ENCODE data around the gene VEPH1.

The VEPH1 gene

DNA sequence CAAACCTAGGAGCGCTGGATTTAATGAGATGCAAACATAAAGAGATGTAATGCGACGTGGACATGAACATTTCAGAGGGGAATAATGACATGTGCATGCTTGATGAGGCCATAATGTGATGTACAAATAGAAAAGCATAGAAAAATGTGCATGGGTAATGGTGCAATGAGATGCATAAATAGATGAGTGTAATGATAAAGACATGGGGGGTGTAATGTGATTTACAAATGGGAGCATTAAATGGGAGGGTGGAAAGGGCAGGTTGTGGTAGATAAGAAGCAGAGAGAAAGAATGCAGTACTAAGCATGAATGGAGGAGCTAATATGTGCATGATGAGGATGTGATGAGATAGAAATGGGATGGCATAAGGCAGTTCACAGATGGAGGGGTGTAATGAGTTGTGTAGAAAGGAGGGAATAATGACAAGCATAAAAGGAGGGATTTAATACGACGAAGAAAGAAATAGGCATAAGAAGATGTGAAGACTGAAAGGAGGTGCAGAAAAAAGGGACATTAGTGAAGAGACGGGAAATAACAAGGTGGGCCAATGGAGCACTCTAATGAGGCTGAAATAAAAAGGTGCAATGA, 205.8 kb downstream of the VEPH1 start:
- no peak for DNase-seq

DNA sequence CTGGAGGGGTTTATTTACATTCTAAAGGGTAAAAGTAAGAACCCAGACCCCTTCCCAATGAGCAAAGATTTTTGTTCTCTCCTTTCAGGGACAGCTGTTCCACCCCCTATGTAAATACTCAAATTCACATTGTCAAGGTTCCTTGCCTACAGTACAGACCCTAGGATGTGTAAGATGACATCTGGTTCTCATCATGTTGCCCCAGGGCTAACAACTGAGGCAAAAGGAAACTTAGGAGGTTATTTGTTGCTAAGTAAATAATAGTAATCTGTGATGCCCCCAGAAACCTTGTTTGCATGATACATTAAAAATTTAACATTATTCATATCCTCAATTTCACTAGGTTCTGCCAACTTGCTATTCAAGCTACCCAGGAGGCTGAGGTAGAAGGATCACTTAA, 208.3 kb downstream of the VEPH1 start:
- no peak for DNase-seq

DNA sequence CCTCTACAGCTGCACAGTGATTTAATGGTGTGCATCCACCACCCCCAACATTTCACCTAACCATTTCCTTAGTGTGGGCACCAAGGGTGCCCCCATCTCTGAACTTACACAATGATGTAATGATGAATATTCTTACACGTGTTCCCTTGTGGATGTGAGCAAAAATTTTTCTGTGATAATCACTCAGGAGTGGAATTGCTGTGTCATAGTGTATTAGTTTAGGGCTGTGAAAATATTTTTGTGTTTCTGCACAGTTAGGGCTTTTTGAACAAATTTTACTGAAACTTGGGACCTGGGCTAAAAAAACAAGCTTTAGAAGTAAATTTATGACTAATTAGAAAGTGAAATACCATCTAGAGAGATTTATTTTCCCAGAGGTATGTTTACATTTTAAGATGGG, 208.7 kb downstream of the VEPH1 start:
- DNase-seq, result no peak

DNA sequence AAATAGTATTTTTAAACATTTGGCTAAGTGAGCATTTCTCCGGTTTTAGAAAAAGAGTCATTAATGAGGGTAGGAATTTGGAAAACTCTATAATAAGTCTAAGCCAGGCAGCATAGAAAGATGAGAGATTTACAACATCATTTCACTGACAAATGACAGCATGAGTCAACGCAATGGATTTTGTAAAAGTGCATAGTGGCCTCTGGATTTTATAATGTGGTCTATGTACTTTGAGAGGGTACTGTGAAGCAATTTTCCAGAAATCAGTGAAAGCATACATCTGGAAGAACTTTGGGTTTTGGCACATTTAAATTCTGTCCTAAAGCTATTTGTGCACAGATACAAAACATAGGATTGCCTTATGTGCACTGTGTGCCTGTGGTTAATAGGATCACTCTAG, 212.4 kb downstream of the VEPH1 start:
- DNase-seq, result no peak

DNA sequence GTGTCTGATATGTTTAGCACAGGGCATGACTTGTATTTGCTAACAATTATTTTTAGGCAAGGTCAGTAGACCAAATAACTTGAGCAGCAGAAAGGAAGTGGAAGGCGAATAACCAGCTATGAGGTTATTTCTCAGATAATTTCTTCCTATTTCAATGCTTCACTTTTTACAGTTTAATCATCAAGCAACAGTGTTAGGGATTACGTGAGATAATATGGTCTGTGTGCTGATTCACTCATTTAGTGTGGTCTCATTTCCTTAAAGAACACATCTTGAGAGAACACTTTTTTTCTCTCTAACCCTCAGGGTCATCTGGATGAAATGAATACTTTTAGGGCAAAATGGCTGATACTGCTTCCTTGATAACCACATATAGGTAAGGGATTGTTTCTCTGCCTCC, 217.2 kb downstream of the VEPH1 start:
- DNase-seq, result no peak

DNA sequence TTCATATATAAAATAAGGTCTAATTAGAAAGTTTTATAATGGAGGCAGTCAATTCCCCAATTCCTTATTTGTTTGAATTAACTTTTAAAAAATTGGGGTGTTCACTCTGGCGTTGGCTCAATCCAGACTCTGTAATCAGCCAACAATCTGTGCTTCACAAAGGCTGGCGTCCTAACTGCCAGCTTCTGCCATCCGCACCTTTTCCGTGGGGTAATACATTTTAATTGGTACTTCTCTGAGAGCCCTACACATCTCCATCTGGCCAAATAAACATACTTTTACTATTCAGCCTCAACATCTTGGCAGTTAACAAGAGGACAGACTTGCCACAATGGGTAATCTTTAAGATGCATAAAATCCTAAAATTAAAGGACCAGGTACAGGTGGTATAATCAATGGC, 218.1 kb downstream of the VEPH1 start:
- DNase-seq, result no peak

DNA sequence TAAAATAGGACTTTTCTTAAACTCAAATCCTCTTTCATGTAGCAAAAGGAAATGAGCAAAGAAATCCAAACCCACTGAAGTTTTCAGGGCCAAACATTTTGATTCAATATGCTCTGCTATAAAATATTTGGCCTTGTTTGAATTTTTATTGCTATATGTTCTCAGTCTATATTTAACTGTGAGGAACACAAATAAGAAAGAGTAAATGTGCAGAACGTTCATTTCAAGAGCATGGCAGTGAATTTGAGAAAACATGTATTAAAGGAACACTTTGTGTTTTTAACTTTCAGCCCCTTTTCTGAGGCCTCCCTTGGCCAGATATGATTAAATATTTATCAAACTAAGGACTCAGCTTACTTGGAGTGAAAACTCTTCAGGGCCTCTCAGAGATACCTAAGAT, 218.5 kb downstream of the VEPH1 start:
- no peak for DNase-seq

DNA sequence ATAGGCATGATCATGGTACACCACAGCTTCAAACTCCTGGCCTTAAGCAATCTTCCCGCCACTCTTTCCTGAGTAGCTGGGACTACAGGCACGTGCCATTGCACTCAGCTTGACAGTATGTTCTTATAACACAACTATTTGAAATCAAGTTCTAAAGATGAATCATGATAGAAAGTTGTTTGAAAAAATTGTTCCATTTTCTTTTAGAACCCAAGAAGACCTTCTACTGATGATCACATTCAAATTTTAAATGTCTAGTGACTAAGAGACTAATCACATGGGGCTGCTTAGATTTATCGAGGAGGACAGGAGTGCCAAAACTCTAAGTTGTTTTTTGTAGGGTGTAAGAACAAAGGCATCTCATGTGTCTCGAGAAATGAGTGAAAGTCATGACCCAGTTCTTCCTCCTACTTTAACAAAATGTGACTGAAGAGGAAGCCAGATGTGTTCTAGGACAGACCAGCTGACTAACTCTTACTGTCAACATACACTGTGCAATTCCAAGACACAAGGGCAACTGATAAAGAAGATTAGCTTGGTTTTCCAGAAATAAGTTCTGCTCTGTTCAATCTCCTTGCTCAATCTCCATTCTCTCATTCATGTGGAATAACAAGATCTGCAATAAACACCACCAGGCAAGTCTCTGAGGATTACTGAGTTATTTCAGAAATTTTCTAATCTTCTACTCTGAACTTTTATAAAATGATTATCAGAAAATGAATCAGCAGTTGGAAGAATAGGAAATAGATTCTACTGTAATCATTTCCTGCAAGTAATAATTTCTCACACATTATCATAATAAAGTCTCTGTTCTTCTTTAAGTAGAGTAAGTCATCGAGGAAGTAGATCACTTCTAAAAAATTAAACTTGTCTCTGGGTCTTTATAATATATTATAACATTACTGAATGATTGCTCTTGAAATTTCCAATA, 220.7 kb downstream of the VEPH1 start:
- no peak for DNase-seq

DNA sequence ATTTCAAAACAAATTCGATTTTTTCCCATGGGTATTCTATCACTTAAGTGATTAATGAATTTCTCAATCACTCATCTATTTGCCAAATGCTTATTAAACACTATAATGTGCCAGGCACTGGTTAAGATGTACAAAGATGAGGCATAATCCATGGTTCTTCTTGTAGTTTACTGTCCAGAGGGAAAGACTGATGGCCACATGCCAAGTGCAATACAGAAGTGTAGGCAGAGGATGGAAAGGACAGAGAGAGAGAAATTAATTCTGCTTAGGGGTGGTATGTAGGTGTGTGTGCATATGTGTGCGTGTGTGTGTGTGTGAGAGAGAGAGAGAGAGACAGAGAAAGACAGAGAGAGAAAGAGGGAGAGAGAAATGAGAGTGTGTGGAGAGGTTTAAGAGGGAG, 222.4 kb downstream of the VEPH1 start:
- DNase-seq, result no peak

DNA sequence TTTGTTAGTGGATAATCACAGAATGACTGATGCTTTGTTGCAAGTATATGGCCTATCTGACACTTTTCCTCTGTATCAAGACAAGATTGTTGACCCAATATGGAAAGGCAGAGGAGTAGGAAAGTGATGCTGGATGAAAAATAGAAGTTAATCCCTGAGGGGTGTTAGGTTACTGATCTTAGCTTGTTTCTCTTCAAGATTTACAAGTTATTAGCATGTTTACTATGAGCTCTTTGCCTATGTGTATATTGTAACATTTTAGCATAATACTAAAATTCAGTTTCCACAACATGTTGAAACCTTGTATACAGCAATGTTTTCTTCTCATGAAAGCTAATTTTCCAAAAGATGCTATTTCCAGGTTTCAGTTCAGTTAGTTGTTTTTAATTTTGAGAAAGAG, 222.9 kb downstream of the VEPH1 start:
- DNase-seq, result no peak

DNA sequence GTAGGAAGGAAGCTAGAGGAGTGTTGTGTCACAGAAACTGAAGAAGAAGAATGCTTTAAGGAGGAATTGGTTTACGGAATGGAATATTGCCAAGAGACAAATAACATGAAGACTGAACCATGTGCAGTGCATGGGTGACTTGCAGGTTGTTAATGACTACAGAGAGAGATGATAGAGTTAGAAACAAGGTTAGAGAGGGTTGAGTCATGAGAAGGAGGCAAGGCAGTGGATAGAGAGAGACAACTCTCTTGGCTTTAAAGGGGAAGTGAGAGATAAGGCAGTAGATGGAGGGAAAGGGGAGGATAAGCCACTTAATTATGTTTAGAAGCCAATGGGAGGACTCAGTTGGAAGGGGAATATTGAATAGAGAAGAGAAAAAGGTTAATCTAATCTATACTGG, 224.0 kb downstream of the VEPH1 start:
- DNase-seq, result no peak

DNA sequence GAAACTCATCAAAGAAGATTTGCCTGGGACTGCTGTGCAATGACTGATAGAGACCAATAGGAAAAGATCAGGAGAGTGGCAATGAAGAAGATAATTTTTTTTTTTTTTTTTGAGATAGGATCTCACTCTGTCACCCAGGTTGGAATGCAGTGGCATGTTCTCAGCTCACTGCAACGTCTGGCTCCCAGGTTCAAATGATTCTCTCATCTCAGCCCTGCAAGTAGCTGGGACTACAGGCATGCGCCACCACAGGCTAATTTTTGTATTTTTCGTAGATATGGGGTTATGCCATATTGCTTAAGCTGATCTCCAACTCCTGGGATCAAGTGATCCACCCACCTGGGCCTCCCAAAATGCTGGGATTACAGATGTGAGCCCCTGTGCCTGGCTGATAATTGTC, 226.4 kb downstream of the VEPH1 start:
- no peak for DNase-seq

DNA sequence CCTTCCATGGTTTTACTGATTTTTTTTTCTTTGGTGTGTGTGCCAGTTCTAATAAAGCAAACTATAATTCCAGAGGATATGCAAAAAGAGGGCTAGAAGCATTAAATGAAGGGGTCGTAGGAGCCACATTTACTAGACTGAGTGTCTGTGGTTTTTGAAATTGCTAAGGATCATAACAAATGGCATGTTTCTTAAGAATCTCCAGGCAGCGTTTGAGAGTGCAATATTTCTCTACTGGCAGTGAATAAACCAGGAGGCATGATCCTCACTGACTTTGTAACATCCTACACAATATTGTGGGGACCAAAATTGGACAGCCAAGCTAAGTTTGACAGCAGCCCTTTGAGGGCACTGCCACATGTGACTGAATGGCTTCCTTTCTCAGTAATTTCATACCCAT, 227.4 kb downstream of the VEPH1 start:
- no peak for DNase-seq

DNA sequence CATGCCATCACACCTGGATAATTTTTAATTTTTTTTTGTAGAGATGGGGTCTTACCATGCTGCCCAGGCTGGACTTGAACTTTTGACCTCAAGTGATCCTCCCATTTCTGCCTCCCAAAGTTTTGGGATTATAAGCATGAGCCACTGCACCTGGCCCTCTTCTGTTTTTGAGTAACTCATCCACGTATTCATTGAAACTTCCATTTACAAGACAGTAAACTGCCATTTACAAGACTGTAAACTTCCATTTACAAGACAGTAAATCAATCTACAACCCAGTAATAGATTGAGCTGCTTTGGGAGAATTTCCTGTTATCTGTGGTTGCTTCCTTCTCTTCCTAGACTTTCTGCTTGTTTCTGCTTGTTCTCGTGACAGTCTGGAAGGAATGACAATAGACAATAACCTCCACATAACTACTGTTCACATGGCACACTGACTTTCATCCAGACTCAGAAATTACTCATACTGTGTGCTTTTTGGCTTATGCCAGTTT, 228.5 kb downstream of the VEPH1 start:
- no peak for DNase-seq

DNA sequence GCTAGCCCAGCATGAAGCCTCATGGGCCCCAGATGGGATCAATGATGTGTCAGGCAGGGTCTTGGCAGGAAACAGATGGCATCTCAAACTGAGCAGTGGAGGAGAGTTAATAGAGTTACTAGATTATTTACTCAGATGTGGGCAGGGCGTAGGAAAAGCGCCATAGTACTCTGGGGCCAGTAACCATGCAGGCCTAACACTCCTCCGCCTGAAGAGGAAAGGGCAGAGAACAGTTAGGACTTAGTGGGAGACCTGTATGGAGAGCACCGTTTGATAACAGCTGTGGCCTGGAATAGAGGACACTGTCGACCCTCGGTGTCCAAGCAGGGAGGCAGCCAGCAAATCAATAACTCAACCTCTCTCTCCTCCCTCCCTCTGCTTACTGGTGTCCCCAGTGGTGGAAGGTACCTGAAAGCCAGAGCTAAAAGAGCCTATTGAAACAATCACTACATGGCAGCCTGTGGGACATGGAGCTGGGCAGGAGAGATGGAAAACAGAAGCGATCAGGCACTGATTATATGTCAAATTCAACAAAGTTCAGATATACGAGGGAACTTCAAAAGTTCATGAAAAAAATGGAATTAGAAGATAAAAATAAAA, 231.8 kb downstream of the VEPH1 start:
- DNase-seq, result no peak

DNA sequence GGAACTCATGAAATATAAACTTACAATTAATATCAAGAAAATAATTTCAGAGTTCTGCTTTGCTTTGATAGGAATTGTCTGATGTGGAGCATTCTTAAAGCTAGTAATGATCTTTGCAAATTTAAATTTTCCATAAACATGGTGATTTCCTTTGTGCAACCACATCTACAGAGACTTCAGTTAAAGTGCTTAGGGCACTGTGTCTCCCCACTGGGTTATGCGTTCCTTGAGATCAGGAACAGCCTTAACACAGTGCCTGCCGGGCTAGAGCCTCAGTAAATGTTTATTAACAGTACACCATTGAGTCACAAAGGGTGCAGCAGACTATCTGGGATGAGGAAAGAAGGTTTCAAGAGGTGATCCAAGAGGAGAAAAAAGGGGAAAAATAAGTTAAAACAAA, 235.2 kb downstream of the VEPH1 start:
- no peak for DNase-seq

DNA sequence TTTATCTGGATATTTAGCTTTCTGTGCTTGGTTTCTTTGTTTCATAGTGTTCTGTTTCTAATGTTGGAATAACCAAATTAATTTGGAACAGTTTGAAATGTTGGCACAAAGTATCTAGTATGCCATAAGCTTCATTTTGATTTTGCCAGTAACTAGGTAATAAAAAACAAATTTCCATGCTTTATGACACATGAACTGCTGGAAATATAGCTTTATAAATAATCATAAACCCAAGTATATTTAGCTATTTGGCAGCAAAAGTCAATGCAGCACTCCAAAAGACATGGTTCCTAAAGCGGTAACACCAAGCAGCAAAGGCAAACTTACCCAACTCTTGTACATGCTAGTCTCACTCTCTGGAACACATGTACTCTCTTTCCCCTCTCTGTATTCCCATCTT, 237.3 kb downstream of the VEPH1 start:
- DNase-seq, result no peak

DNA sequence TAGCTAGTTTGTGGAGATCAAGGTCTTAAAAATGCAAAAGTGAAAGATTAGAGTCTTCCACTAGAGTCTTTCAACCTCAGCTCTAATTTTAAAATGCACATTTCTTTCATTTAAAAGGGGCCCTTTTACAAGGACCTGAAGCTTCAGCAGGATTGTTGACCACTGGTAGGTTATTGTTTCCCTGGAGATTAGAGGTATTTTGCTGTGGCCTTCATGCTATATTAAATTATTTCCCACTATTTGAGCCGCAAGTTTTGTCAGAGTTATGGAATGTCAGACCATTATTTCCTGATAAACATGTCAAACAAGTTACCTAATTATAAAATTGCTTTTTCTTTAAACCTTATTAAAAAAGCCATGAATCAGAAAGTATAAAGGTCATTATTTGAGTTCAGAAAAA, 240.2 kb downstream of the VEPH1 start:
- DNase-seq, result no peak

DNA sequence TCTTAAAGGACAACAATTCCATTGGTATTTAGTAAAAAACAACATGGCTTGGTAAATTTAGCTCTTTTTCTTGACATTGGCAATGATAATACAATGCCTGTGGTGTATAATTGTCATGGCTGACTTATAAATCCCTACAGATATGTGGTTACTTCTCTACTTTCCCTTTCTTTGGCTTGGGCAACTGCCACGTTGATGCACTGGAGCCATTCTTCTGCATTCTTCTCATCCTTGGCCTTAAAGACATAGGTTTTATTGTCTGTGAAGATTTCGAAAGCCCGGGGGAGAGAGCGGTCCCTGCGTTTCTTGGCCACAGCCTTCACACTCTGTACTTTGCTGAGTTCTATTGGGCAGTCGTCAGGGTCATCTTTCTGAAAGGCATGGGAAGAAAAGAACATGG, 242.2 kb downstream of the VEPH1 start:
- no peak for DNase-seq

DNA sequence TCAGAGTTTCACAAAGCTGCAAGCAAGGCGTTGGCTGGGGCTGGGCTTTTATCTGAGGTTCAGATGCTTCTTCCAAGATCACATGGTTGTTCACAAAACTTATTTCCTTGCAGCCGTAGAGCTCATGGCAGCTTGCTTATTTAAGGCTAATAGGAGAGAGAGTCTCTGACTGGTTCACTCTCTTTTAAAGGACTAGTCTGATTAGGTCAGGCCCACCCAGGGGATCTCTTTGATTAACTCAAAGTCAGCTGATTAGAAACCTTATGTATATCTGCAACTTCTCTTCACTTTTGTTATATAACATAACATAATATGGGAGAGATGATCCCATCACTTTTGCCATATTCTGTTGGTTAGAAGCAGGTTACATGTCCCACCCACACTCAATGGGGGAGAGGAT, 243.4 kb downstream of the VEPH1 start:
- no peak for DNase-seq

DNA sequence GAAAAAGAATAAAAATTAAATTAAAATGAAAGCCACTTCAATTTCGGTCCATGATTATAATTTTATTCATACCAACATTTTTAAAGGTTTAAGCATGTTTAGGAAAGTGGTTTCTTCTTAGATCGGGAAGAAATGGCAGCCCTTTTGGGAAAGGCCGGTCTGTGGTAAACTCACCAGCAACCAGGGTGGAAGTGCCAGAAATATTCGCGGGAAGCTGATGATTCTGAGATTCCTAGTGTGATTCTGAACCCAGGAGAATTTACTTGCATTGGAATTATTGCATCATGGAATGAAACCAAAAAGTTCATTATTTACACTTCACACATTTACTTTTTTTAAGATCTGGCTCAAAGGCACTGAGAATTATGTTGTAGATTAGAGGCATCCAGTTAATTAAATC, 246.1 kb downstream of the VEPH1 start:
- no peak for DNase-seq

DNA sequence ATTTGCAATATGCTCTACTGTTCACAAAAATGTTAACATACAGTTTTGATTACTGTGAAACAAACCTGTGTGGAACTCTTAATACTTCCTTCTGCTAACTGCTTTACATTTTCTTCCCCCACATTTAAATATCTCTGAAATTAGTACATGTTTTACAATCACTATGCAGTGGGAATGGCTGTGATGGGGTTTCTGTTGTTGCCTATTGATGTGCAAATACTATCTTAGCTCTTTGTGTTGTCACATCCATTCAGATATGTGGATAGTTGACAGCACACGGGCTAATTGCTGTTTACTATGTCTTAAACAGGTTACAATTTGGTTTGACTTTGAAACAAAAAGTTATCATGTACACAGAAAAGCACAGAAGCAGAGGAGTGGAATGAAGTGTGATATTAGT, 247.4 kb downstream of the VEPH1 start:
- no peak for DNase-seq

DNA sequence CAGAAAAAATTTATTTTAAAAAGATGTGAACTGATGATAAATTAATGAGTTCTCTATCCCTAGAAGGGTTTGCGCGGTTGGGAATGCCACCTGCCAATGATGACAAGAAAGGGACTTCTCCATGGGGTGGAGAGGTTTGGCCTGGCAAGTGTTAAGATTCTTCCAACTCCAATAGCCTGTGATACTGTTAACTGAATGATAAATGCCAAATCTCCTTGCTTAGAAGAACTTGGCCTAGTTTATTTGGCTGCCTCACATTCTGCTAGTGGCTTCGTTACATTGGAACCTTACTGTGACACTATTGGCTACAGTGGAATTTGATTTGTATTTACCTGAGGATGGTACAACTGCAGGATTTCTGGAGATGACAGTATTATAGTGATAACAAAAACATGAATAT, 251.5 kb downstream of the VEPH1 start:
- DNase-seq, result no peak

DNA sequence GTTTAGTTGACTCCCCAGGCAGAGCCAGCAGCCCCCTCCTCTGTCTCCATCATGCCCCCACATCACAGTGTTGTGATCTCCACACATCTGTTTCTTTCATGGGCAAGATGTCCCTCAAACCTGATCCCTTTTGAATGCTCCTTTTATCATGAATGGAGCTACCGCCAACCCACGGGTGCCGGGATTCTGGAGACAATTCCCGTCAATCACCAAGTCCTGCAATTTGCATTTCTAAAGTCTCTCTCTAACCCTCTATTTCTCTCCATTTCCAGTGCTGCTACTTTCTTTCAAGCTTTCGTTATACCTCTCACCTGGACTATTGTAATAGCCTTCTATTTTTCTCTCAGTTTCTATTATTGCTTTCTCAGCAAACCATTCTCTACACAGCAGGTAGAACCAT, 253.6 kb downstream of the VEPH1 start:
- no peak for DNase-seq

All from CD4-positive, alpha-beta T cell treated with Interleukin-17A for 4 hours (primary cell).